GM23338 (cell line): ENCODE measurements around the gene KYNU. TPM values are rescaled to one million over a fixed set of nuclear protein-coding genes. Genes with fewer than 3 reads are reported as not detected.

Experiments used
- ATAC-seq: fragments of 200-7000 bp; cut with Tn5 transposase; 3 replicates; pipeline ENCODE4 v1.9.1; 2020
- DNase-seq: peaks from one replicate; pipeline ENCODE4 v3.0.0-alpha.2; 2015; ENCODE audit warnings: low spot score
- H2AFZ ChIP-seq: fragments of 200-600 bp; sonication (generic); 2 replicates; pipeline ENCODE4 v1.8.0; 2016; ENCODE audit warnings: antibody characterized with exemption, mild to moderate bottlenecking, moderate library complexity
- H3F3A ChIP-seq: fragments of 200-600 bp; sonication (generic); replicated peaks from 2 replicates; pipeline ENCODE4 v1.8.0; 2017; ENCODE audit warnings: antibody characterized with exemption, mixed run types, low read depth
- H3K27ac ChIP-seq: fragments of 200-600 bp; sonication (generic); 2 replicates; pipeline ENCODE4 v1.6.1; 2016; ENCODE audit warnings: low read depth
- H3K27me3 ChIP-seq: fragments of 200-600 bp; sonication (generic); 2 replicates; pipeline ENCODE4 v1.8.0; 2016; ENCODE audit warnings: mild to moderate bottlenecking, mixed run types, moderate library complexity; ENCODE audit not compliant: insufficient read depth
- H3K36me3 ChIP-seq: fragments of 200-600 bp; sonication (generic); 2 replicates; pipeline ENCODE4 v1.8.0; 2016; ENCODE audit warnings: mild to moderate bottlenecking; ENCODE audit not compliant: insufficient read depth
- H3K4me1 ChIP-seq: fragments of 200-600 bp; sonication (generic); 2 replicates; pipeline ENCODE4 v1.8.0; 2016; ENCODE audit warnings: mild to moderate bottlenecking, moderate library complexity; ENCODE audit not compliant: insufficient read depth
- H3K4me2 ChIP-seq: fragments of 200-600 bp; sonication (generic); 2 replicates; pipeline ENCODE4 v1.7.1; 2017; ENCODE audit warnings: mixed run types
- H3K4me3 ChIP-seq: fragments of 200-600 bp; sonication (generic); 2 replicates; pipeline ENCODE4 v1.6.1; 2016; ENCODE audit warnings: mixed run types
- H3K79me2 ChIP-seq: fragments of 200-600 bp; sonication (generic); replicated peaks from 2 replicates; pipeline ENCODE4 v1.8.0; 2017; ENCODE audit warnings: mild to moderate bottlenecking; ENCODE audit not compliant: insufficient read depth
- H3K9me2 ChIP-seq: fragments of 200-600 bp; sonication (generic); 2 replicates; pipeline ENCODE4 v1.8.0; 2017; ENCODE audit not compliant: insufficient read depth
- H4K20me1 ChIP-seq: fragments of 200-600 bp; sonication (generic); replicated peaks from 2 replicates; pipeline ENCODE4 v1.8.0; 2017; ENCODE audit warnings: mild to moderate bottlenecking; ENCODE audit not compliant: insufficient read depth
- H3K27ac Mint-ChIP-seq: 2 replicates; pipeline ENCODE4 v1.8.0; 2020; ENCODE audit warnings: inconsistent platforms, mild to moderate bottlenecking, moderate library complexity, mixed read lengths
- H3K27me3 Mint-ChIP-seq: 3 replicates; pipeline ENCODE4 v1.8.0; 2022; ENCODE audit warnings: low read depth, mild to moderate bottlenecking, moderate library complexity, mixed read lengths, inconsistent platforms; ENCODE audit not compliant: insufficient read depth, poor library complexity
- H3K36me3 Mint-ChIP-seq: 3 replicates; pipeline ENCODE4 v1.8.0; 2021; ENCODE audit warnings: low read depth, mild to moderate bottlenecking, inconsistent platforms, moderate library complexity, mixed read lengths
- H3K4me1 Mint-ChIP-seq: 3 replicates; pipeline ENCODE4 v1.8.0; 2020; ENCODE audit warnings: mild to moderate bottlenecking, inconsistent platforms, mixed read lengths
- H3K4me3 Mint-ChIP-seq: 3 replicates; pipeline ENCODE4 v1.8.0; 2021; ENCODE audit warnings: moderate library complexity, mild to moderate bottlenecking, inconsistent platforms, mixed read lengths
- H3K9me3 Mint-ChIP-seq: 3 replicates; pipeline ENCODE4 v1.8.0; 2020; ENCODE audit warnings: moderate library complexity, mild to moderate bottlenecking, inconsistent platforms, mixed read lengths
- CREB1 ChIP-seq: fragments of 250-450 bp; sonication (Bioruptor Pico); IDR thresholded peaks from 2 replicates; pipeline ENCODE4 v1.5.0; 2020; ENCODE audit warnings: low read depth, mild to moderate bottlenecking, moderate library complexity
- CTCF ChIP-seq, 2 experiments: fragments of 200-600 bp in 1 of 2; sonication (generic) in 1 of 2; conservative IDR thresholded peaks; 2 replicates each; pipeline versions ENCODE4 v1.5.1 to v1.6.1; 2016 to 2017; ENCODE audit warnings: antibody characterized with exemption in 2 of 2, low read depth in 2 of 2, mild to moderate bottlenecking in 2 of 2, moderate library complexity in 1 of 2
- ETS1 ChIP-seq: IDR thresholded peaks from 2 replicates; pipeline ENCODE4 v1.6.1; 2016; ENCODE audit warnings: antibody characterized with exemption
- EZH2 ChIP-seq: fragments of 200-600 bp; sonication (generic); IDR thresholded peaks from one replicate; pipeline ENCODE4 v1.8.0; 2017; ENCODE audit warnings: antibody characterized with exemption, mild to moderate bottlenecking, low read depth; ENCODE audit not compliant: unreplicated experiment
- NANOG ChIP-seq: IDR thresholded peaks from 2 replicates; pipeline ENCODE4 v1.6.1; 2016; ENCODE audit warnings: antibody characterized with exemption, borderline replicate concordance
- POLR2AphosphoS5 ChIP-seq: IDR thresholded peaks from 2 replicates; pipeline ENCODE4 v1.6.1; 2016; ENCODE audit warnings: antibody characterized with exemption, low read depth
- REST ChIP-seq: IDR thresholded peaks from one replicate; pipeline ENCODE4 v1.6.1; 2018; ENCODE audit warnings: antibody characterized with exemption; ENCODE audit not compliant: unreplicated experiment
- STAT1 ChIP-seq: IDR thresholded peaks from one replicate; pipeline ENCODE4 v1.6.1; 2016; ENCODE audit warnings: antibody characterized with exemption; ENCODE audit not compliant: unreplicated experiment
- ZNF114 ChIP-seq: fragments of 250-450 bp; sonication (Bioruptor Pico); IDR thresholded peaks from 2 replicates; pipeline ENCODE4 v1.5.0; 2020; ENCODE audit warnings: mild to moderate bottlenecking, moderate library complexity
- ZNF331 ChIP-seq: fragments of 250-450 bp; sonication (Bioruptor Pico); IDR thresholded peaks from 2 replicates; pipeline ENCODE4 v1.5.0; 2020; ENCODE audit warnings: low read depth, mild to moderate bottlenecking, moderate library complexity
- ZNF462 ChIP-seq: fragments of 250-450 bp; sonication (Bioruptor Pico); IDR thresholded peaks from 2 replicates; pipeline ENCODE4 v1.5.0; 2020; ENCODE audit warnings: mild to moderate bottlenecking, moderate library complexity
- polyA plus RNA-seq: library from polyadenylated mRNA; unstranded; fragments of >200 nt; fragmentation: Nextera tagmentation; extraction: Ambion mirVana; gene quantifications from 2 replicates; pipeline ENCODE4 v1.2.1, GENCODE V29; 2016
- total RNA-seq: library from RNA; depleted of rRNA; stranded (reverse); fragments of >200 nt; shearing (Covaris generic); gene quantifications from 2 replicates; pipeline ENCODE4 v1.2.3, GENCODE V29; 2014

Gene KYNU
- total and polyA plus RNA-seq, 2 experiments from 2014 or later: 0.03 to 0.21 TPM

GRCh38 chr2:142944264-142944663 is 66.8 kb downstream of the KYNU start (continued):
- no peak for TF ChIP-seq ZNF462 (CRISPR knock-in tag)
- no peak for TF ChIP-seq ETS1

GRCh38 chr2:142944721-142945120 is 67.3 kb downstream of the KYNU start:
- Histone ChIP-seq H2AFZ (no peak overlapping the region), H3K36me3 (no peaks in the 10 kb centered on the region), H3K27me3 (no peaks in the 10 kb centered on the region), H4K20me1 (no peaks in the 10 kb centered on the region), H3K9me2 (no peaks in the 10 kb centered on the region), H3F3A (no peaks in the 10 kb centered on the region), H3K79me2 (no peaks in the 10 kb centered on the region), H3K4me3 (no peak overlapping the region), H3K4me1 (0 out of 2 replicates have a peak, but pooled peaks cover 7% of the 10 kb centered on the region), H3K27ac (no peak overlapping the region), H3K4me2 (no peak overlapping the region)
- H3K9me3 Mint-ChIP-seq: peaks cover 18% of the 10 kb centered on the region
- ATAC-seq: no peak
- no peaks in the 10 kb centered on the region for H3K27me3 Mint-ChIP-seq
- H3K4me3 Mint-ChIP-seq: no peak overlapping the region
- no peak overlapping the region for H3K27ac Mint-ChIP-seq
- no peak for DNase-seq
- H3K4me1 Mint-ChIP-seq: peaks cover 5% of the 10 kb centered on the region
- H3K36me3 Mint-ChIP-seq: peaks cover 16% of the 10 kb centered on the region
- TF ChIP-seq STAT1 (no peak), CTCF (conservative IDR thresholded peaks at IDR 0.05; ENCODE audit: low read depth in 2 of 2) (no peak), NANOG (no peak), ZNF331 (CRISPR knock-in tag) (no peak), ZNF114 (CRISPR knock-in tag) (no peak), CREB1 (CRISPR knock-in tag) (no peak), POLR2AphosphoS5 (no peak), EZH2 (no peak), REST (no peak)
